HepG2 (cell line): Measurements from ENCODE around the gene BIRC3. TPM values are rescaled to one million over a fixed set of nuclear protein-coding genes. Genes with fewer than 3 reads are reported as not detected.

Source experiments
- ARNTL ChIP-seq: sonication (generic); formaldehyde crosslinking; IDR thresholded peaks from 2 replicates; pipeline ENCODE4 v1.4.0; 2020; ENCODE audit warnings: mild to moderate bottlenecking, missing genetic modification reagents
- DNMT1 ChIP-seq: sonication (generic); formaldehyde crosslinking; IDR thresholded peaks from 2 replicates; pipeline ENCODE4 v1.5.1; 2020; ENCODE audit warnings: mild to moderate bottlenecking, missing genetic modification reagents
- ETV5 ChIP-seq: IDR thresholded peaks from 2 replicates; pipeline ENCODE4 v1.6.1; 2018; ENCODE audit warnings: missing biosample characterization, missing genetic modification reagents, inconsistent platforms, borderline replicate concordance
- FOXO1 ChIP-seq: sonication (generic); formaldehyde crosslinking; IDR thresholded peaks from 2 replicates; pipeline ENCODE4 v1.4.0; 2020; ENCODE audit warnings: missing genetic modification reagents
- GATA4 ChIP-seq: sonication (generic); IDR thresholded peaks from 2 replicates; pipeline ENCODE4 v1.6.1; 2016; ENCODE audit warnings: antibody characterized with exemption, low read depth, borderline replicate concordance
- HMG20B ChIP-seq: conservative IDR thresholded peaks from 2 replicates; pipeline ENCODE4 v1.6.1; 2016; ENCODE audit warnings: missing genetic modification reagents, missing compliant biosample characterization
- HNRNPH1 ChIP-seq: fragments of 200-400 bp; formaldehyde crosslinking; optimal IDR thresholded peaks from 2 replicates; pipeline ENCODE3; 2017; ENCODE audit warnings: mild to moderate bottlenecking, low read depth, low read length
- MEIS2 ChIP-seq: sonication (generic); formaldehyde crosslinking; IDR thresholded peaks from 2 replicates; pipeline ENCODE4 v1.9.0; 2021; ENCODE audit warnings: mild to moderate bottlenecking, missing genetic modification reagents
- MTA3 ChIP-seq: sonication (generic); formaldehyde crosslinking; IDR thresholded peaks from 2 replicates; pipeline ENCODE4 v1.4.0; 2020; ENCODE audit warnings: missing genetic modification reagents
- SIX4 ChIP-seq: sonication (generic); formaldehyde crosslinking; IDR thresholded peaks from 2 replicates; pipeline ENCODE4 v1.4.0; 2020; ENCODE audit warnings: missing genetic modification reagents
- SMAD1 ChIP-seq: sonication (generic); formaldehyde crosslinking; IDR thresholded peaks from 2 replicates; pipeline ENCODE4 v1.4.0; 2020; ENCODE audit warnings: missing genetic modification reagents, low read depth, mild to moderate bottlenecking, borderline replicate concordance
- SMAD9 ChIP-seq: sonication (generic); formaldehyde crosslinking; IDR thresholded peaks from 2 replicates; pipeline ENCODE4 v1.5.1; 2020; ENCODE audit warnings: mild to moderate bottlenecking, missing genetic modification reagents
- STAT6 ChIP-seq: sonication (generic); formaldehyde crosslinking; IDR thresholded peaks from 2 replicates; pipeline ENCODE4 v1.4.0; 2020; ENCODE audit warnings: missing genetic modification reagents, mild to moderate bottlenecking, borderline replicate concordance
- TAF1 ChIP-seq: sonication (generic); formaldehyde crosslinking; IDR thresholded peaks from 2 replicates; pipeline ENCODE4 v1.4.0; 2020; ENCODE audit warnings: missing genetic modification reagents
- XBP1 ChIP-seq: sonication (generic); formaldehyde crosslinking; IDR thresholded peaks from 2 replicates; pipeline ENCODE4 v1.5.0; 2020; ENCODE audit warnings: missing genetic modification reagents
- ZFP37 ChIP-seq: sonication (generic); formaldehyde crosslinking; IDR thresholded peaks from 2 replicates; pipeline ENCODE4 v1.4.0; 2020; ENCODE audit warnings: missing genetic modification reagents, borderline replicate concordance
- ZFY ChIP-seq: sonication (generic); formaldehyde crosslinking; IDR thresholded peaks from 2 replicates; pipeline ENCODE4 v1.4.0; 2020; ENCODE audit warnings: missing genetic modification reagents
- ZNF18 ChIP-seq: sonication (generic); formaldehyde crosslinking; IDR thresholded peaks from 2 replicates; pipeline ENCODE4 v1.8.0; 2022; ENCODE audit warnings: mild to moderate bottlenecking, missing genetic modification reagents; ENCODE audit not compliant: insufficient replicate concordance
- ZNF296 ChIP-seq: sonication (generic); formaldehyde crosslinking; conservative IDR thresholded peaks from 2 replicates; pipeline ENCODE4 v1.5.0; 2020; ENCODE audit warnings: mild to moderate bottlenecking, missing genetic modification reagents
- ZNF430 ChIP-seq: sonication (generic); formaldehyde crosslinking; IDR thresholded peaks from 2 replicates; pipeline ENCODE4 v1.9.0; 2021; ENCODE audit warnings: mild to moderate bottlenecking, missing genetic modification reagents
- ZNF839 ChIP-seq: sonication (generic); formaldehyde crosslinking; IDR thresholded peaks from 2 replicates; pipeline ENCODE4 v1.4.0; 2020; ENCODE audit warnings: missing genetic modification reagents, mild to moderate bottlenecking, borderline replicate concordance
- polyA plus RNA-seq, 8 experiments: library from polyadenylated mRNA; depleted of rRNA in 3 of 8; stranded (reverse) in 7 of 8; unstranded in 1 of 8; fragments of >200 nt; fragmentation: Illumina TruSeq in 4 of 8; extraction: Trizol in 4 of 8; gene quantifications; 2 replicates each; pipeline versions ENCODE4 v1.2.1 to v1.2.3, GENCODE V29; 2011 to 2016; ENCODE audit warnings: low read depth in 4 of 8, missing spikeins in 1 of 8, mixed read lengths in 1 of 8; ENCODE audit not compliant: insufficient read depth in 1 of 8
- total RNA-seq, 5 experiments: library from RNA; depleted of rRNA; stranded (reverse); fragments of >200 nt; fragmentation: Illumina TruSeq; extraction: Trizol; gene quantifications; 2 replicates each; pipeline ENCODE4 v1.2.3, GENCODE V29; 2016; ENCODE audit warnings: low read depth in 1 of 5
- TF ChIP-seq, protein P1 (sequence below): sonication (generic); formaldehyde crosslinking; IDR thresholded peaks from 2 replicates; pipeline ENCODE4 v1.9.0; 2022; ENCODE audit warnings: low read depth, missing genetic modification reagents
- TF ChIP-seq, protein P2 (sequence below): sonication (generic); formaldehyde crosslinking; IDR thresholded peaks from 2 replicates; pipeline ENCODE4 v1.8.1; 2023; ENCODE audit warnings: mild to moderate bottlenecking, missing genetic modification reagents

Gene BIRC3
- total and polyA plus RNA-seq, 2 of the 13 experiments (the other 11 are each of a cell fraction or from before 2014, with no cell fraction given), result 0.41 to 4.2 TPM

- no peak; the same call in 1 of the 2 replicates for TF ChIP-seq STAT6 (CRISPR knock-in tag)
- TF ChIP-seq ZNF430 (CRISPR knock-in tag), result peak; percentile 95
- no peak; the same call in 1 of the 2 replicates for TF ChIP-seq ARNTL (CRISPR knock-in tag)
- peak; percentile 79 for TF ChIP-seq ZNF18
- TF ChIP-seq HNRNPH1, result no peak
- TF ChIP-seq ETV5 (CRISPR knock-in tag), result peak; percentile 74
- no peak; the same call in 1 of the 2 replicates for TF ChIP-seq GATA4
- TF ChIP-seq ZFP37 (CRISPR knock-in tag), result no peak
- TF ChIP-seq HMG20B (CRISPR knock-in tag), result no peak
- peak; percentile 41; the same call in 1 of the 2 replicates for TF ChIP-seq FOXO1 (CRISPR knock-in tag)
- peak; percentile 64; the same call in 1 of the 2 replicates for TF ChIP-seq MEIS2
- TF ChIP-seq ZNF839 (CRISPR knock-in tag), result peak; percentile 27; the same call in 1 of the 2 replicates
- peak; percentile 73; the same call in 1 of the 2 replicates for TF ChIP-seq SMAD1 (CRISPR knock-in tag)
- TF ChIP-seq, protein P1, sequence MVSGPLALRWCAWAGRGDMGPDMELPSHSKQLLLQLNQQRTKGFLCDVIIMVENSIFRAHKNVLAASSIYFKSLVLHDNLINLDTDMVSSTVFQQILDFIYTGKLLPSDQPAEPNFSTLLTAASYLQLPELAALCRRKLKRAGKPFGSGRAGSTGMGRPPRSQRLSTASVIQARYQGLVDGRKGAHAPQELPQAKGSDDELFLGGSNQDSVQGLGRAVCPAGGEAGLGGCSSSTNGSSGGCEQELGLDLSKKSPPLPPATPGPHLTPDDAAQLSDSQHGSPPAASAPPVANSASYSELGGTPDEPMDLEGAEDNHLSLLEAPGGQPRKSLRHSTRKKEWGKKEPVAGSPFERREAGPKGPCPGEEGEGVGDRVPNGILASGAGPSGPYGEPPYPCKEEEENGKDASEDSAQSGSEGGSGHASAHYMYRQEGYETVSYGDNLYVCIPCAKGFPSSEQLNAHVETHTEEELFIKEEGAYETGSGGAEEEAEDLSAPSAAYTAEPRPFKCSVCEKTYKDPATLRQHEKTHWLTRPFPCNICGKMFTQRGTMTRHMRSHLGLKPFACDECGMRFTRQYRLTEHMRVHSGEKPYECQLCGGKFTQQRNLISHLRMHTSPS (CRISPR knock-in tag), result peak; percentile 22; the same call in 1 of the 2 replicates
- no peak for TF ChIP-seq SIX4 (CRISPR knock-in tag)
- TF ChIP-seq TAF1, result peak; percentile 63
- TF ChIP-seq ZFY (CRISPR knock-in tag), result peak; percentile 88
- no peak for TF ChIP-seq MTA3
- TF ChIP-seq, protein P2, sequence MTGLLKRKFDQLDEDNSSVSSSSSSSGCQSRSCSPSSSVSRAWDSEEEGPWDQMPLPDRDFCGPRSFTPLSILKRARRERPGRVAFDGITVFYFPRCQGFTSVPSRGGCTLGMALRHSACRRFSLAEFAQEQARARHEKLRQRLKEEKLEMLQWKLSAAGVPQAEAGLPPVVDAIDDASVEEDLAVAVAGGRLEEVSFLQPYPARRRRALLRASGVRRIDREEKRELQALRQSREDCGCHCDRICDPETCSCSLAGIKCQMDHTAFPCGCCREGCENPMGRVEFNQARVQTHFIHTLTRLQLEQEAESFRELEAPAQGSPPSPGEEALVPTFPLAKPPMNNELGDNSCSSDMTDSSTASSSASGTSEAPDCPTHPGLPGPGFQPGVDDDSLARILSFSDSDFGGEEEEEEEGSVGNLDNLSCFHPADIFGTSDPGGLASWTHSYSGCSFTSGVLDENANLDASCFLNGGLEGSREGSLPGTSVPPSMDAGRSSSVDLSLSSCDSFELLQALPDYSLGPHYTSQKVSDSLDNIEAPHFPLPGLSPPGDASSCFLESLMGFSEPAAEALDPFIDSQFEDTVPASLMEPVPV (CRISPR knock-in tag), result peak; percentile 95
- TF ChIP-seq XBP1, result no peak
- no peak for TF ChIP-seq ZNF296 (CRISPR knock-in tag)
- no peak for TF ChIP-seq SMAD9 (CRISPR knock-in tag)
- TF ChIP-seq DNMT1, result peak; percentile 73; the same call in 1 of the 2 replicates
Measured at GRCh38 chr11:102346748-102347461, 29.6 kb downstream of the BIRC3 start, which contains the start of gene BIRC2 (continued).
